ENCODE measurements around the gene PLEKHG2.

DNA sequence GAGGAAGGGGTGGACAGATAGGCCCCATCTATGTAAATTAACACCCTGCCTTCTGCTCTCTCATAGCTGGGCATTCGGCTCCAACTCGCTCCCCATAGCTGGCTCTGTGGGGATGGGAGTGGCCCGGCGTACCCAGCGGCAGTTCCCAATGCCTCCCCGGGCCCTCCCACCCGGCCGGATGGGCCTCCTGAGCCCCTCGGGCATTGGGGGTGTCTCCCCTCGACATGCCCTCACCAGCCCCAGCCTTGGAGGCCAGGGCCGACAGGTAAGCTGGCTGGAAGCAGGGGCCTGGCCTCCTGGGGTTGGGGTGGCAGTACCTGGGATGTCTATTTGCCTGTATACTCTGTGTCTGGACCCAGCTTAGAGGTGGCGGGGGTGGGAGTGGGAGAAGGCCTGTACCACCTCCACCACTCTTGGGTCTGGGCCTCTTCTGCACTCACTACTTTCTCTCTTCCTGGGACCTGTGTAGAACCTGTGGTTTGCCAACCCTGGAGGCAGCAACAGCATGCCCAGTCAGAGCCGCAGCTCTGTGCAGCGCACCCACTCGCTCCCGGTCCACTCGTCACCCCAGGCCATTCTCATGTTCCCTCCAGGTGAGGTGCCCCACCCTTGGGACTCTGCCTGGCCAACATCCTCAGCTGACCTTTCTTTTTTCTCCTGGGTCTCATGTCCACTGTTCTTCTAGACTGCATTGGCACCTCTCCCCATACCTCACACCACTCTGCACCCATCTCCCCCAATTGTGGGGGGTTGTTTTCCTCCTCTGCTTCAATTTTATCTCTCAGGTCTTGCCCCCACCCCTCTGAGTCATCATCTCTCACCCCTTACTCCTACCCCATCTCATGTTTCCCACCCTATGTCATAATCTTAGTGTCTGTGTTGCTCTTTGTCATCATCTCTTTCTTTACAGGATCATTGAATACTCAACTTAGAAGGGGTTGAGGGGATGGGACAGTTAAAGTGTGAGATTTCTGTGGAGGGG, 31.7 kb upstream of the PLEKHG2 start:
- TF ChIP-seq YY1 (IDR thresholded peaks at IDR 0.05; ENCODE audit: insufficient read depth, insufficient read length) = no peak
- no peak for TF ChIP-seq SUZ12 (IDR thresholded peaks at IDR 0.05; ENCODE audit: extremely low read depth, insufficient read depth, insufficient read length)
- TF ChIP-seq ZNF274 (IDR thresholded peaks at IDR 0.05; ENCODE audit: low read depth, low read length) = no peak
